MM.1S (cell line): Measurements from ENCODE around the gene METTL1.
A peak's percentile ranks its signal among the peaks of the same experiment; 100 is the strongest.

Experiments
- DNase-seq: peaks from one replicate; pipeline ENCODE4 v3.0.0-alpha.2; 2015
- H2AFZ ChIP-seq: fragments of 300-600 bp; sonication (generic); 2 replicates; pipeline ENCODE4 v1.6.0; 2016; ENCODE audit warnings: antibody characterized with exemption, low read length
- H3F3A ChIP-seq: fragments of 300-600 bp; sonication (generic); 2 replicates; pipeline ENCODE4 v1.6.1; 2016; ENCODE audit warnings: mild to moderate bottlenecking, antibody characterized with exemption, low read length, moderate library complexity, mixed read lengths; ENCODE audit not compliant: insufficient read depth
- H3K27ac ChIP-seq: fragments of 300-600 bp; sonication (generic); 2 replicates; pipeline ENCODE4 v1.5.1; 2016; ENCODE audit warnings: mild to moderate bottlenecking, low read length
- H3K27me3 ChIP-seq: fragments of 300-600 bp; sonication (generic); replicated peaks from 2 replicates; pipeline ENCODE4 v1.6.0; 2016; ENCODE audit warnings: low read length; ENCODE audit not compliant: insufficient read depth
- H3K36me3 ChIP-seq: fragments of 300-600 bp; sonication (generic); replicated peaks from 2 replicates; pipeline ENCODE4 v1.6.1; 2016; ENCODE audit warnings: mild to moderate bottlenecking, low read length, mixed read lengths; ENCODE audit not compliant: insufficient read depth
- H3K4me1 ChIP-seq: fragments of 300-600 bp; sonication (generic); 2 replicates; pipeline ENCODE4 v1.6.1; 2016; ENCODE audit warnings: low read length, mixed read lengths
- H3K4me2 ChIP-seq: fragments of 300-600 bp; sonication (generic); 2 replicates; pipeline ENCODE4 v1.6.0; 2016; ENCODE audit warnings: low read depth, low read length
- H3K4me3 ChIP-seq: fragments of 300-600 bp; sonication (generic); 2 replicates; pipeline ENCODE4 v1.5.1; 2016; ENCODE audit warnings: low read length, mixed read lengths
- H3K79me2 ChIP-seq: fragments of 300-600 bp; sonication (generic); 2 replicates; pipeline ENCODE4 v1.6.1; 2016; ENCODE audit warnings: mixed run types, low read length, mixed read lengths
- H3K9ac ChIP-seq: fragments of 300-600 bp; sonication (generic); 2 replicates; pipeline ENCODE4 v1.6.1; 2016; ENCODE audit warnings: low read length, mixed read lengths
- H3K9me2 ChIP-seq: fragments of 300-600 bp; sonication (generic); replicated peaks from 2 replicates; pipeline ENCODE4 v1.6.1; 2016; ENCODE audit warnings: mild to moderate bottlenecking, low read length, mixed read lengths; ENCODE audit not compliant: insufficient read depth
- H3K9me3 ChIP-seq: fragments of 300-600 bp; sonication (generic); replicated peaks from 2 replicates; pipeline ENCODE4 v1.6.1; 2016; ENCODE audit warnings: mild to moderate bottlenecking, low read length, mixed read lengths; ENCODE audit not compliant: insufficient read depth
- H4K20me1 ChIP-seq: fragments of 300-600 bp; sonication (generic); 2 replicates; pipeline ENCODE4 v1.6.1; 2016; ENCODE audit warnings: mild to moderate bottlenecking, low read length, moderate library complexity, mixed read lengths; ENCODE audit not compliant: insufficient read depth
- CTCF ChIP-seq: fragments of 300-600 bp; sonication (generic); IDR thresholded peaks from 2 replicates; pipeline ENCODE4 v1.5.1; 2016; ENCODE audit warnings: antibody characterized with exemption, low read length, mixed read lengths
- EZH2 ChIP-seq: fragments of 300-600 bp; sonication (generic); optimal IDR thresholded peaks from 2 replicates; pipeline ENCODE3; 2017; ENCODE audit warnings: low read depth, mild to moderate bottlenecking, antibody characterized with exemption, low read length, mixed read lengths
- EZH2phosphoT487 ChIP-seq: fragments of 300-600 bp; sonication (generic); IDR thresholded peaks from 2 replicates; pipeline ENCODE4 v1.6.1; 2018; ENCODE audit warnings: antibody characterized with exemption, low read length

METTL1 gene

GRCh38 chr12:57781244-57781643 lies 9.3 kb upstream of the METTL1 start:
- Histone ChIP-seq H3K4me3 (no peak overlapping the region), H3K4me1 (peaks cover 12% of the 10 kb centered on the region), H2AFZ (no peak overlapping the region), H3F3A (0 out of 2 replicates have a peak, but pooled peaks cover 3% of the 10 kb centered on the region), H3K9ac (no peak overlapping the region), H3K27ac (0 out of 2 replicates have a peak overlapping the region, but pooled peaks have one; percentile 5), H3K4me2 (peak overlapping the region; percentile 42; the same call in 1 of the 2 replicates), H3K9me2 (no peaks in the 10 kb centered on the region), H3K9me3 (no peaks in the 10 kb centered on the region), H3K36me3 (0 out of 2 replicates have a peak, but pooled peaks cover 5% of the 10 kb centered on the region), H4K20me1 (no peaks in the 10 kb centered on the region), H3K79me2 (peaks cover 33% of the 10 kb centered on the region), H3K27me3 (no peaks in the 10 kb centered on the region)
- TF ChIP-seq EZH2: no peak
- no peak for TF ChIP-seq EZH2phosphoT487
- no peak for TF ChIP-seq CTCF
- DNase-seq: no peak

- Histone ChIP-seq H3K4me2 (no peak overlapping the region), H3K36me3 (no peaks in the 10 kb centered on the region), H3K9ac (no peak overlapping the region), H3K27me3 (no peaks in the 10 kb centered on the region), H3K9me2 (no peaks in the 10 kb centered on the region), H3K9me3 (no peaks in the 10 kb centered on the region), H3K27ac (no peak overlapping the region), H3K4me1 (peaks cover 12% of the 10 kb centered on the region), H3K79me2 (peaks cover 25% of the 10 kb centered on the region), H3K4me3 (no peak overlapping the region), H4K20me1 (no peaks in the 10 kb centered on the region), H3F3A (0 out of 2 replicates have a peak, but pooled peaks cover 3% of the 10 kb centered on the region), H2AFZ (no peak overlapping the region)
- DNase-seq: no peak
- no peak for TF ChIP-seq CTCF
- no peak for TF ChIP-seq EZH2phosphoT487
- TF ChIP-seq EZH2: no peak
These were observed 8.5 kb upstream of the METTL1 start for GRCh38 chr12:57780284-57780897.

- no peak overlapping the region for H3K9ac ChIP-seq
- no peak overlapping the region for H3K4me3 ChIP-seq
- H2AFZ ChIP-seq: no peak overlapping the region
- H3K27ac ChIP-seq: no peak overlapping the region
- TF ChIP-seq EZH2: no peak
- no peak for TF ChIP-seq CTCF
- TF ChIP-seq EZH2phosphoT487: no peak
- H3K79me2 ChIP-seq: peaks cover 21% of the 10 kb centered on the region
- no peaks in the 10 kb centered on the region for H3K36me3 ChIP-seq
- H3F3A ChIP-seq: 0 out of 2 replicates have a peak, but pooled peaks cover 3% of the 10 kb centered on the region
- no peaks in the 10 kb centered on the region for H3K9me3 ChIP-seq
- no peak for DNase-seq
- no peaks in the 10 kb centered on the region for H4K20me1 ChIP-seq
- no peak overlapping the region for H3K4me2 ChIP-seq
- peaks cover 12% of the 10 kb centered on the region for H3K4me1 ChIP-seq
- H3K9me2 ChIP-seq: no peaks in the 10 kb centered on the region
- no peaks in the 10 kb centered on the region for H3K27me3 ChIP-seq
These were observed 7.8 kb upstream of the METTL1 start for GRCh38 chr12:57779736-57780135.
